K562 (cell line): ENCODE results near the gene TCTN3. TPM values are rescaled to one million over a fixed set of nuclear protein-coding genes. Genes with fewer than 3 reads are reported as not detected.

Source experiments
- ATAC-seq: fragments of 200-7000 bp; cut with Tn5 transposase; 3 replicates; pipeline ENCODE4 v1.9.1; 2020; ENCODE audit warnings: moderate library complexity
- BruUV-seq: library from RNA; stranded (reverse); fragments of 400-500 nt; replicated peaks from 2 replicates; lab custom pipeline; 2021; lab: Mats Ljungman, UMichigan
- CTCF ChIA-PET: fragments of 300-600 bp; formaldehyde crosslinking; extraction: SDS; loops from one replicate; lab custom pipeline; 2021; ENCODE audit warnings: low intra/inter-chr PET ratio; lab: Yijun Ruan, JAX
- POLR2A ChIA-PET: fragments of 300-600, 350-650 bp; sonication (Branson Sonifier 250); formaldehyde crosslinking; extraction: SDS; loops from one replicate; lab custom pipeline; 2021; ENCODE audit warnings: antibody characterized with exemption, inconsistent platforms; lab: Yijun Ruan, JAX
- DNase-seq, 4 experiments: peaks; one replicate each; pipeline versions ENCODE4 v3.0.0 to v3.0.0-alpha.2; 2011 to 2018; ENCODE audit warnings: low spot score in 3 of 4, mixed read lengths in 3 of 4; ENCODE audit errors: extremely low read depth in 1 of 4
- FAIRE-seq: peaks from 2 replicates; lab custom pipeline; 2011; peaks lifted over from hg19 to GRCh38; lab: Jason Lieb, UNC
- H2AFZ ChIP-seq: 2 replicates; pipeline ENCODE4 v1.6.0; 2011; ENCODE audit warnings: low read depth, low read length, control low read depth, inconsistent platforms
- H3K27ac ChIP-seq: fragments of 200-600 bp; 3 replicates; pipeline ENCODE4 v1.8.0; 2011; ENCODE audit warnings: low read depth, mild to moderate bottlenecking, control low read depth, inconsistent platforms, low read length, moderate library complexity, mixed read lengths; ENCODE audit errors: extremely low read depth
- H3K27me3 ChIP-seq, 2 experiments: fragments of 300-600 bp in 1 of 2; 2 replicates in 1 of 2; 3 replicates in 1 of 2; pipeline versions ENCODE4 v1.6.0 to v1.8.0; 2011; ENCODE audit warnings: inconsistent platforms in 2 of 2, low read length in 2 of 2, mild to moderate bottlenecking in 1 of 2, mixed read lengths in 1 of 2, moderate library complexity in 1 of 2; ENCODE audit not compliant: control insufficient read depth in 2 of 2, insufficient read depth in 2 of 2
- H3K36me3 ChIP-seq: fragments of 300-600 bp; 3 replicates; pipeline ENCODE4 v1.8.0; 2011; ENCODE audit warnings: mild to moderate bottlenecking, low read length, inconsistent platforms; ENCODE audit not compliant: control insufficient read depth, insufficient read depth
- H3K4me1 ChIP-seq, 2 experiments: fragments of 200-600 bp in 1 of 2; replicated peaks in 1 of 2; 2 replicates in 1 of 2; 3 replicates in 1 of 2; pipeline versions ENCODE4 v1.5.1 to v1.8.0; 2011; ENCODE audit warnings: inconsistent platforms in 2 of 2, low read length in 2 of 2, mild to moderate bottlenecking in 1 of 2, mixed read lengths in 1 of 2, moderate library complexity in 1 of 2; ENCODE audit not compliant: control insufficient read depth in 2 of 2, insufficient read depth in 2 of 2
- H3K4me2 ChIP-seq: 2 replicates; pipeline ENCODE4 v1.6.1; 2011; ENCODE audit warnings: low read length, control low read depth, inconsistent platforms, mixed read lengths; ENCODE audit not compliant: insufficient read depth
- H3K4me3 ChIP-seq: fragments of 200-600 bp; sonication (generic), shearing (Covaris generic); 2 replicates; pipeline ENCODE4 v1.5.1; 2016; ENCODE audit warnings: control low read depth, inconsistent platforms
- H3K79me2 ChIP-seq: fragments of 200-600 bp; 3 replicates; pipeline ENCODE4 v1.8.0; 2011; ENCODE audit warnings: low read length, inconsistent platforms; ENCODE audit not compliant: control insufficient read depth, insufficient read depth
- H3K9ac ChIP-seq, 2 experiments: 2 replicates each; pipeline versions ENCODE4 v1.6.0 to v1.6.1; 2011; ENCODE audit warnings: low read depth in 2 of 2, low read length in 2 of 2, control low read depth in 1 of 2, inconsistent platforms in 1 of 2, mild to moderate bottlenecking in 1 of 2, mixed read lengths in 1 of 2; ENCODE audit not compliant: insufficient read depth in 1 of 2
- H3K9me1 ChIP-seq: one replicate; pipeline ENCODE4 v1.6.0; 2011; ENCODE audit warnings: inconsistent platforms, mild to moderate bottlenecking, low read length, moderate library complexity; ENCODE audit not compliant: control insufficient read depth, insufficient read depth
- H3K9me3 ChIP-seq: replicated peaks from 2 replicates; pipeline ENCODE4 v1.5.1; 2011; ENCODE audit warnings: low read depth, low read length, inconsistent platforms; ENCODE audit not compliant: control insufficient read depth, insufficient read depth
- H4K20me1 ChIP-seq: replicated peaks from 2 replicates; pipeline ENCODE4 v1.6.1; 2011; ENCODE audit warnings: low read length, inconsistent platforms, mixed read lengths; ENCODE audit not compliant: control insufficient read depth, insufficient read depth
- CEBPB ChIP-seq: fragments of 450-650 bp; IDR thresholded peaks from 2 replicates; pipeline ENCODE4 v1.6.1; 2016; ENCODE audit warnings: missing genetic modification characterization, missing compliant biosample characterization
- ETS1 ChIP-seq: conservative IDR thresholded peaks from 2 replicates; pipeline ENCODE4 v1.6.1; 2011; ENCODE audit warnings: low read depth, mild to moderate bottlenecking, low read length; ENCODE audit not compliant: control insufficient read depth
- HDAC3 ChIP-seq: fragments of 450-650 bp; IDR thresholded peaks from 2 replicates; pipeline ENCODE4 v1.6.1; 2018; ENCODE audit warnings: borderline replicate concordance, mild to moderate bottlenecking, moderate library complexity; ENCODE audit not compliant: partially characterized antibody
- MTA2 ChIP-seq: fragments of 450-650 bp; IDR thresholded peaks from 2 replicates; pipeline ENCODE4 v1.6.1; 2016; ENCODE audit warnings: low read depth
- NCOA2 ChIP-seq, 2 experiments: fragments of 450-650 bp; IDR thresholded peaks; 2 replicates each; pipeline ENCODE4 v1.6.1; 2018; ENCODE audit warnings: mild to moderate bottlenecking in 2 of 2, moderate library complexity in 1 of 2; ENCODE audit not compliant: partially characterized antibody in 2 of 2
- NR3C1 ChIP-seq: sonication (generic); formaldehyde crosslinking; IDR thresholded peaks from 2 replicates; pipeline ENCODE4 v1.8.1; 2022; ENCODE audit warnings: missing genetic modification reagents
- PRMT5 ChIP-seq: sonication (generic); formaldehyde crosslinking; IDR thresholded peaks from 2 replicates; pipeline ENCODE4 v1.5.0; 2020; ENCODE audit warnings: missing genetic modification reagents
- PTTG1 ChIP-seq: fragments of 450-650 bp; IDR thresholded peaks from 2 replicates; pipeline ENCODE4 v1.6.1; 2016; ENCODE audit warnings: low read depth, mild to moderate bottlenecking, missing genetic modification characterization, missing compliant biosample characterization
- RFX5 ChIP-seq: IDR thresholded peaks from 2 replicates; pipeline ENCODE4 v1.6.1; 2011; ENCODE audit warnings: low read depth, mild to moderate bottlenecking, improper control_type of control experiment, low read length
- TARDBP ChIP-seq: fragments of 450-650 bp; IDR thresholded peaks from 2 replicates; pipeline ENCODE4 v1.6.1; 2016
- TBP ChIP-seq: optimal IDR thresholded peaks from 2 replicates; pipeline ENCODE3; 2011; ENCODE audit warnings: low read depth, low read length, improper control_type of control experiment
- VEZF1 ChIP-seq: fragments of 200-800 bp; sonication (Bioruptor generic); IDR thresholded peaks from 2 replicates; pipeline ENCODE4 v1.6.1; 2017; ENCODE audit warnings: missing genetic modification characterization, missing compliant biosample characterization
- ZBTB9 ChIP-seq: fragments of 450-650 bp; formaldehyde crosslinking; IDR thresholded peaks from 2 replicates; pipeline ENCODE4 v1.4.0; 2020; ENCODE audit warnings: mild to moderate bottlenecking, moderate library complexity
- ZNF274 ChIP-seq: IDR thresholded peaks from 2 replicates; pipeline ENCODE4 v1.6.1; 2011; ENCODE audit warnings: low read depth, mild to moderate bottlenecking, low read length, moderate library complexity, borderline replicate concordance
- ZNF511 ChIP-seq: sonication (generic); formaldehyde crosslinking; IDR thresholded peaks from 2 replicates; pipeline ENCODE4 v1.8.0; 2022; ENCODE audit warnings: mild to moderate bottlenecking, missing genetic modification reagents
- WGBS: fragments of 100-300 bp; shearing (Covaris generic); methylation state at CpG from one replicate; pipeline ENCODE4 v1.1.6; 2016; ENCODE audit warnings: low coverage, mixed read lengths; ENCODE audit not compliant: insufficient coverage; ENCODE audit errors: missing lambda C conversion rate; 5-methylcytosine and 5-hydroxymethylcytosine counted together
- in situ Hi-C: fragments of 300-500 bp; cut with MboI; formaldehyde crosslinking; loops from 4 replicates; pipeline ENCODE4 v1.15.0; 2018; ENCODE audit warnings: inconsistent platforms, mixed read lengths
- intact Hi-C: fragments of 100-400 bp; cut with micrococcal nuclease; formaldehyde crosslinking; loops from 2 replicates; pipeline ENCODE4 v1.14.2; 2022
- polyA plus RNA-seq, 8 experiments: library from polyadenylated mRNA; depleted of rRNA in 4 of 8; stranded (reverse) in 5 of 8; unstranded in 3 of 8; fragments of >200 nt; fragmentation: Nextera tagmentation in 2 of 8; fragmentation: Illumina TruSeq in 1 of 8; extraction: Ambion mirVana in 2 of 8; extraction: Trizol in 1 of 8; gene quantifications; 2 replicates each; pipeline versions ENCODE4 v1.2.1 to v1.2.3, GENCODE V29; 2011 to 2014; ENCODE audit warnings: inconsistent platforms in 1 of 8, missing spikeins in 1 of 8
- total RNA-seq, 7 experiments: library from RNA; depleted of rRNA in 6 of 7; stranded (reverse); fragments of >200 nt in 6 of 7; fragmentation: Illumina TruSeq in 2 of 7; extraction: Trizol in 2 of 7; gene quantifications; 2 replicates each; pipeline versions ENCODE4 v1.2.1 to v1.2.3, GENCODE V29; 2011 to 2021; ENCODE audit warnings: low replicate concordance in 1 of 7
- TF ChIP-seq, protein P1 (sequence below): fragments of 450-650 bp; formaldehyde crosslinking; IDR thresholded peaks from 2 replicates; pipeline ENCODE4 v1.4.0; 2022; ENCODE audit warnings: mild to moderate bottlenecking, moderate library complexity
- TF ChIP-seq, protein P2 (sequence below): fragments of 250-450 bp; sonication (Bioruptor Pico); IDR thresholded peaks from 2 replicates; pipeline ENCODE4 v1.8.0; 2022; ENCODE audit warnings: moderate library complexity, mild to moderate bottlenecking, inconsistent platforms

TCTN3 gene
- total and polyA plus RNA-seq, 9 of the 15 experiments (the other 6 are each of a cell fraction or from before 2014, with no cell fraction given): 10.4 to 25.8 (median 16.3) TPM

DNA sequence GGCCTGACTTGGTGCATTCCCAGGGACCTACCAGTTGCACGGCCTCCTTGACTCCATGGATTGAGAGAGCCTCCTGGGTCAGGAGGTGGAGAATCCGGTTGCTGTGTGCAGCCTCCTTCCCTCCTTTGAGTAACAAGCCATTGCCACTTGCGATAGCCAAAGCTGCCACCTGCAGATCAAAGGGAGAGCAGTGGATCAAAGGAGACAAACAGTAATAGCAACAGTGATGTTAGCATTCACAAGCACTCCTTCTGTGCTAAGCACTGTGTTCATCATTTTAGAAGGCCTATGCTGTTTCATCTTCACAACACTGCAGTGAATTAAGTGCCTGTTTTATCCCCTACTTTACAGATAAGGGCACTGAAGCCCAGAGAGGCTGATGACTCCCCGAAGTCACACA is 77.3 kb downstream of the TCTN3 start:
- 78% methylated on average over 4 of the region's 4 CpGs for WGBS
- H3K36me3 ChIP-seq: peaks cover 71% of the 10 kb centered on the region
- TF ChIP-seq ETS1 (no peak), PRMT5 (CRISPR knock-in tag) (no peak), RFX5 (no peak), TBP (no peak), HDAC3 (no peak), NCOA2 (IDR thresholded peaks at IDR 0.05; ENCODE audit: partially characterized antibody in 2 of 2) (no peak), VEZF1 (CRISPR knock-in tag) (no peak), CEBPB (tag) (no peak), TARDBP (no peak), PTTG1 (tag) (no peak), NR3C1 (CRISPR knock-in tag) (no peak), ZNF511 (CRISPR knock-in tag) (no peak), ZBTB9 (CRISPR knock-in tag) (no peak), ZNF274 (no peak), MTA2 (no peak)
- TF ChIP-seq, protein P1, sequence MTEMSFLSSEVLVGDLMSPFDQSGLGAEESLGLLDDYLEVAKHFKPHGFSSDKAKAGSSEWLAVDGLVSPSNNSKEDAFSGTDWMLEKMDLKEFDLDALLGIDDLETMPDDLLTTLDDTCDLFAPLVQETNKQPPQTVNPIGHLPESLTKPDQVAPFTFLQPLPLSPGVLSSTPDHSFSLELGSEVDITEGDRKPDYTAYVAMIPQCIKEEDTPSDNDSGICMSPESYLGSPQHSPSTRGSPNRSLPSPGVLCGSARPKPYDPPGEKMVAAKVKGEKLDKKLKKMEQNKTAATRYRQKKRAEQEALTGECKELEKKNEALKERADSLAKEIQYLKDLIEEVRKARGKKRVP (CRISPR knock-in tag): no peak
- TF ChIP-seq, protein P2, sequence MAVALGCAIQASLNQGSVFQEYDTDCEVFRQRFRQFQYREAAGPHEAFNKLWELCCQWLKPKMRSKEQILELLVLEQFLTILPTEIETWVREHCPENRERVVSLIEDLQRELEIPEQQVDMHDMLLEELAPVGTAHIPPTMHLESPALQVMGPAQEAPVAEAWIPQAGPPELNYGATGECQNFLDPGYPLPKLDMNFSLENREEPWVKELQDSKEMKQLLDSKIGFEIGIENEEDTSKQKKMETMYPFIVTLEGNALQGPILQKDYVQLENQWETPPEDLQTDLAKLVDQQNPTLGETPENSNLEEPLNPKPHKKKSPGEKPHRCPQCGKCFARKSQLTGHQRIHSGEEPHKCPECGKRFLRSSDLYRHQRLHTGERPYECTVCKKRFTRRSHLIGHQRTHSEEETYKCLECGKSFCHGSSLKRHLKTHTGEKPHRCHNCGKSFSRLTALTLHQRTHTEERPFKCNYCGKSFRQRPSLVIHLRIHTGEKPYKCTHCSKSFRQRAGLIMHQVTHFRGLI: no peak

More for the DNA sequence above, 77.3 kb downstream of the TCTN3 start:
- Histone ChIP-seq H3K4me3 (no peak overlapping the region), H2AFZ (no peak overlapping the region), H3K9me3 (no peaks in the 10 kb centered on the region), H3K4me1 (no peaks in the 10 kb centered on the region), H3K27ac (no peak overlapping the region), H3K9me1 (no peaks in the 10 kb centered on the region), H3K4me2 (no peak overlapping the region), H3K27me3 (no peaks in the 10 kb centered on the region), H3K79me2 (no peaks in the 10 kb centered on the region), H4K20me1 (no peaks in the 10 kb centered on the region), H3K9ac (no peak overlapping the region)
- in situ Hi-C loops (loop anchor here (10.0 to 25.0 kb wide), 3 partner anchors 372 to 1004 kb away; no protein-coding TSS in a partner anchor), intact Hi-C loops (no loop called here)
- POLR2A ChIA-PET: interaction anchor here (0.6 to 1.3 kb wide), 2 partner anchors 12 to 78 kb away, joined by 3 read pairs; no protein-coding TSS in a partner anchor
- BruUV-seq: no TSS peak
- ATAC-seq (no peak), FAIRE-seq (no peak), DNase-seq (no peak)
- CTCF ChIA-PET: no interaction called here
